Measurements from ENCODE around the gene F2RL1. TPM values are rescaled to one million over a fixed set of nuclear protein-coding genes. Genes with fewer than 3 reads are reported as not detected.
"Not testable (repeated sequence)": the region's sequence is repeated elsewhere in the genome, so short reads cannot be mapped to it uniquely, and the experiment has no call there.

Gene F2RL1
- total RNA-seq, 6 experiments from 2014 or later = 2.6 to 17.0 (median 11.6) TPM

GRCh38 chr5:76809141-76809540 lies 9.7 kb upstream of the F2RL1 start:
- DNase-seq = no peak
- no peak overlapping the region for H3K4me3 ChIP-seq
- intact Hi-C loops (cut with DNase I) = no loop called here
- no peaks in the 10 kb centered on the region for H3K36me3 ChIP-seq
- H3K4me1 ChIP-seq = no peaks in the 10 kb centered on the region
- H3K27ac ChIP-seq = no peak overlapping the region
- 77% methylated on average over 2 of the region's 4 CpGs for WGBS (ENCODE audit: insufficient coverage, low coverage, low lambda C conversion rate, missing lambda C conversion rate)
- no peak for ATAC-seq
- no peaks in the 10 kb centered on the region for H3K27me3 ChIP-seq
- TF ChIP-seq POLR2A (IDR thresholded peaks at IDR 0.05) (no peak), CTCF (IDR thresholded peaks at IDR 0.05) (no peak)
- no peaks in the 10 kb centered on the region for H3K9me3 ChIP-seq

GRCh38 chr5:76810236-76810635 lies 8.6 kb upstream of the F2RL1 start:
- Histone ChIP-seq H3K36me3 (no peaks in the 10 kb centered on the region), H3K27ac (no peak overlapping the region), H3K27me3 (no peaks in the 10 kb centered on the region), H3K9me3 (no peaks in the 10 kb centered on the region), H3K4me1 (no peaks in the 10 kb centered on the region), H3K4me3 (no peak overlapping the region)
- 92% methylated on average over 6 of the region's 6 CpGs for WGBS (ENCODE audit: insufficient coverage, low coverage, low lambda C conversion rate, missing lambda C conversion rate)
- ATAC-seq (no peak), DNase-seq (no peak)
- no peak for TF ChIP-seq POLR2A (IDR thresholded peaks at IDR 0.05)
- intact Hi-C loops (cut with DNase I) = no loop called here

GRCh38 chr5:76811214-76811613 lies 7.6 kb upstream of the F2RL1 start:
- Histone ChIP-seq H3K9me3 (no peaks in the 10 kb centered on the region), H3K27ac (no peak overlapping the region), H3K36me3 (no peaks in the 10 kb centered on the region), H3K27me3 (no peaks in the 10 kb centered on the region), H3K4me3 (no peak overlapping the region), H3K4me1 (no peaks in the 10 kb centered on the region)
- intact Hi-C loops (cut with DNase I) = no loop called here
- DNase-seq (no peak), ATAC-seq (no peak)
- TF ChIP-seq CTCF (IDR thresholded peaks at IDR 0.05) (no peak), POLR2A (IDR thresholded peaks at IDR 0.05) (no peak)
- WGBS (ENCODE audit: insufficient coverage, low coverage, low lambda C conversion rate, missing lambda C conversion rate) = 100% methylated on average over 5 of the region's 5 CpGs

GRCh38 chr5:76812209-76812608 lies 6.6 kb upstream of the F2RL1 start:
- no CpG with 5 or more reads among the region's 32 CpGs for WGBS (ENCODE audit: insufficient coverage, low coverage, low lambda C conversion rate, missing lambda C conversion rate)
- H3K27me3 ChIP-seq; H3K9me3 ChIP-seq; ATAC-seq; H3K4me1 ChIP-seq; H3K36me3 ChIP-seq; intact Hi-C loops (cut with DNase I); H3K27ac ChIP-seq; DNase-seq; H3K4me3 ChIP-seq: not testable (repeated sequence)

GRCh38 chr5:76813982-76814562 lies 4.8 kb upstream of the F2RL1 start:
- 90% methylated on average over 4 of the region's 4 CpGs for WGBS (ENCODE audit: insufficient coverage, low coverage, low lambda C conversion rate, missing lambda C conversion rate)
- TF ChIP-seq CTCF (IDR thresholded peaks at IDR 0.05) (no peak), POLR2A (IDR thresholded peaks at IDR 0.05) (no peak)
- H3K27ac ChIP-seq = no peak overlapping the region
- H3K9me3 ChIP-seq = no peaks in the 10 kb centered on the region
- no peak overlapping the region for H3K4me3 ChIP-seq
- intact Hi-C loops (cut with DNase I) = no loop called here
- DNase-seq = no peak
- H3K27me3 ChIP-seq = no peaks in the 10 kb centered on the region
- no peak for ATAC-seq
- no peaks in the 10 kb centered on the region for H3K36me3 ChIP-seq
- peaks cover 0 to 6% (median 0%) of the 10 kb centered on the region in 4 donors for H3K4me1 ChIP-seq
